ENCODE measurements around the gene CLIC3.

The CLIC3 gene

GRCh38 chr9:137026828-137027227 lies 30.5 kb upstream of the CLIC3 start:
- no peak overlapping the region for H3K4me3 ChIP-seq (ENCODE audit: control insufficient read depth, low read depth, low read length)
- TF ChIP-seq CTCF (conservative IDR thresholded peaks at IDR 0.05; ENCODE audit: control insufficient read depth, insufficient read depth, low read depth, low read length) = no peak
- DNase-seq (ENCODE audit: low read depth) = no peak

DNA sequence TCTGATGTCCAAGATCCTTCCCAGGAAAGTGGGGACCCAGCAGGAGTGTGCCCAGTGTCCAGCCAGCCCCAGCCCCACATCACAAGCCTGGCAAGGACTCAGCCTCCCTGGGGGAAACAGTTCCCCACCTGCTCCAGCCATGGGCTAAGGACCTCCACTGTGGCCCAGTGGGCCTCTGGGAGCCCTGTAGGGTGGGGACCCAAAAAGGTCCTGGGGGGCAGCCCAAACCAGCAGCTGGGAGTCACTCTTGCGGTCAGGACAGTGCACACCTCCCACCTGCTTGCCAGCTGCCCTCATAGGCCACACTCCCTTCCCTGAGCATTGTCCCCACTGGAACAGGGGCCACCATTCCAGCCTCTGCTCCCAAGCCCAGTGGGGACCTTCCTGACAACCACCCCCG lies 30.0 kb upstream of the CLIC3 start:
- no peak overlapping the region for H3K4me3 ChIP-seq (ENCODE audit: control insufficient read depth, low read depth, low read length)

GRCh38 chr9:137025517-137025966 lies 29.2 kb upstream of the CLIC3 start:
- no peak for DNase-seq (ENCODE audit: low read depth)
- H3K4me3 ChIP-seq (ENCODE audit: control insufficient read depth, low read depth, low read length) = no peak overlapping the region
- no peak for TF ChIP-seq CTCF (conservative IDR thresholded peaks at IDR 0.05; ENCODE audit: control insufficient read depth, insufficient read depth, low read depth, low read length)

More for the DNA sequence above, 30.0 kb upstream of the CLIC3 start:
- TF ChIP-seq CTCF (conservative IDR thresholded peaks at IDR 0.05; ENCODE audit: control insufficient read depth, insufficient read depth, low read depth, low read length) = no peak
- no peak for DNase-seq (ENCODE audit: low read depth)

- no peak for DNase-seq (ENCODE audit: low read depth)
- no peak overlapping the region for H3K4me3 ChIP-seq (ENCODE audit: control insufficient read depth, low read depth, low read length)
- no peak for TF ChIP-seq CTCF (conservative IDR thresholded peaks at IDR 0.05; ENCODE audit: control insufficient read depth, insufficient read depth, low read depth, low read length)
These were observed 27.2 kb upstream of the CLIC3 start for GRCh38 chr9:137023583-137023991.

DNA sequence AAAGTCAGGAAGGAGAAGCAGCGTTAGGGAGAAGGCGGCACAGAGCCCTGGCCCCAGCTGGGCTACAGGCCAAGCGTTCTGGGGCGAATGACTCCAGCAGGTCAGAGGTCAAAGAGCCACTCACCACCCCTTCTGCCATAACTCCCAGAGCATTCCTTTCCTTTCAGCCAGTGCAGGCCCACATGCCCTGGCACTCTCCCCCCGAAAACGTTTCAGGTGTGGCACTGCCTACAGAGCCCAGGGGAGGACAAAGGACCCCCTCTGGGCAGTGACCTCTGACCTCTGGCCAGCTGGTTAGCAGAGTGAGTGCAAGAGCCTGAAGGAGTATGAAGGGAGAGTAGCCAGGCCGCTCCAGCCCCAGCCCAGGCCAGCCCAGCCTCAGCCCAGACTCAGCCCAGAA lies 26.8 kb upstream of the CLIC3 start:
- DNase-seq (ENCODE audit: low read depth) = no peak
- no peak for TF ChIP-seq CTCF (conservative IDR thresholded peaks at IDR 0.05; ENCODE audit: control insufficient read depth, insufficient read depth, low read depth, low read length)
- no peak overlapping the region for H3K4me3 ChIP-seq (ENCODE audit: control insufficient read depth, low read depth, low read length)

- H3K4me3 ChIP-seq (ENCODE audit: control insufficient read depth, low read depth, low read length) = no peak overlapping the region
- TF ChIP-seq CTCF (conservative IDR thresholded peaks at IDR 0.05; ENCODE audit: control insufficient read depth, insufficient read depth, low read depth, low read length) = no peak
These were observed 26.3 kb upstream of the CLIC3 start for GRCh38 chr9:137022662-137023008.

GRCh38 chr9:137021979-137022661 lies 25.8 kb upstream of the CLIC3 start:
- no peak overlapping the region for H3K4me3 ChIP-seq (ENCODE audit: control insufficient read depth, low read depth, low read length)
- TF ChIP-seq CTCF (conservative IDR thresholded peaks at IDR 0.05; ENCODE audit: control insufficient read depth, insufficient read depth, low read depth, low read length) = no peak
- DNase-seq (ENCODE audit: low read depth) = peak; percentile 86

More at GRCh38 chr9:137022662-137023008, 26.3 kb upstream of the CLIC3 start:
- no peak for DNase-seq (ENCODE audit: low read depth)

Measured in fibroblast of mammary gland (primary cell).